Mucosa of gallbladder (tissue), 1 donor: Measurements from ENCODE around the gene PRIM1. TPM values are rescaled to one million over a fixed set of nuclear protein-coding genes. Genes with fewer than 3 reads are reported as not detected.

ENCODE experiments used
- total RNA-seq: library from RNA; stranded (reverse); gene quantifications from one replicate; pipeline ENCODE4 v1.2.1, GENCODE V29; 2021
- donor health status: DM: no; HTN: no; CAD: no.

Gene PRIM1
- total RNA-seq, 1 donor from 2014 or later: 3.9 TPM

Other genes with a start within 250 kb of the PRIM1 start
- gene RBMS2, start 230.5 kb downstream of the PRIM1 start, total RNA-seq: 49.6 TPM
- gene BAZ2A, start 122.0 kb downstream of the PRIM1 start, total RNA-seq: 99.3 TPM
- gene ATP5F1B, start 106.3 kb downstream of the PRIM1 start, total RNA-seq: 558 TPM
- 201 TPM for gene PTGES3, start 64.0 kb downstream of the PRIM1 start, total RNA-seq
- gene NACA, start 27.0 kb downstream of the PRIM1 start, total RNA-seq: 599 TPM
- gene HSD17B6, start 11.0 kb upstream of the PRIM1 start, total RNA-seq: 19.0 TPM
- gene SDR9C7, start 182.1 kb upstream of the PRIM1 start, total RNA-seq: not detected
- gene RDH16, start 205.3 kb upstream of the PRIM1 start, total RNA-seq: 0.52 TPM